HCT116 (cell line): Measurements from ENCODE around the gene SLC2A2.

Experiments
- CTCF ChIP-seq, 3 experiments: fragments of 200-600 bp in 1 of 3; sonication (generic) in 1 of 3; IDR thresholded peaks in 2 of 3; conservative IDR thresholded peaks in 1 of 3; 2 replicates each; pipeline ENCODE4 v1.5.1; 2012 to 2017; ENCODE audit warnings: low read depth in 2 of 3, low read length in 2 of 3, antibody characterized with exemption in 1 of 3, borderline replicate concordance in 1 of 3, control low read depth in 1 of 3, mild to moderate bottlenecking in 1 of 3, mixed read lengths in 1 of 3, mixed run types in 1 of 3, moderate library complexity in 1 of 3; ENCODE audit not compliant: insufficient read depth in 1 of 3
- EZH2 ChIP-seq: fragments of 200-600 bp; sonication (generic); IDR thresholded peaks from 2 replicates; pipeline ENCODE4 v1.6.1; 2017; ENCODE audit warnings: antibody characterized with exemption, mixed run types
- EZH2phosphoT487 ChIP-seq: fragments of 200-600 bp; IDR thresholded peaks from 2 replicates; pipeline ENCODE4 v1.6.1; 2018; ENCODE audit warnings: antibody characterized with exemption, borderline replicate concordance
- POLR2A ChIP-seq: IDR thresholded peaks from 2 replicates; pipeline ENCODE4 v1.7.0; 2011; ENCODE audit warnings: borderline replicate concordance; ENCODE audit not compliant: insufficient read depth, insufficient read length; ENCODE audit errors: extremely low read depth
- SIN3A ChIP-seq: IDR thresholded peaks from 2 replicates; pipeline ENCODE4 v1.6.1; 2012; ENCODE audit warnings: low read depth
- TCF7L2 ChIP-seq: IDR thresholded peaks from 2 replicates; pipeline ENCODE4 v1.7.0; 2011; ENCODE audit warnings: borderline replicate concordance, inconsistent platforms; ENCODE audit not compliant: insufficient read depth, insufficient read length; ENCODE audit errors: extremely low read depth
- ZBTB33 ChIP-seq: IDR thresholded peaks from 2 replicates; pipeline ENCODE4 v1.6.1; 2011; ENCODE audit warnings: mild to moderate bottlenecking, low read length, moderate library complexity; ENCODE audit not compliant: insufficient replicate concordance; ENCODE audit errors: extremely low read depth

GRCh38 chr3:171000281-171000680, 26.2 kb downstream of the SLC2A2 start:
- no peak for TF ChIP-seq EZH2
- no peak for TF ChIP-seq CTCF (IDR thresholded peaks at IDR 0.05 in 2 of 3, conservative IDR thresholded peaks at IDR 0.05 in 1 of 3; ENCODE audit: borderline replicate concordance in 1 of 3, insufficient read depth in 1 of 3, low read depth in 2 of 3, low read length in 2 of 3)
- no peak for TF ChIP-seq POLR2A
- no peak for TF ChIP-seq EZH2phosphoT487
- no peak for TF ChIP-seq SIN3A
- TF ChIP-seq TCF7L2, result no peak
- TF ChIP-seq ZBTB33, result no peak
